ENCODE data around the gene MBOAT2. TPM values are rescaled to one million over a fixed set of nuclear protein-coding genes. Genes with fewer than 3 reads are reported as not detected.
"Not testable (repeated sequence)": the region's sequence is repeated elsewhere in the genome, so short reads cannot be mapped to it uniquely, and the experiment has no call there.

MBOAT2 gene
- total and polyA plus RNA-seq, 4 donors = 75.1 to 116 (median 85.5) TPM

GRCh38 chr2:8896671-8897070, 106.8 kb downstream of the MBOAT2 start:
- H3K4me3 ChIP-seq (ENCODE audit: low read depth, low read length); H3K27ac ChIP-seq (ENCODE audit: low read depth, low read length); DNase-seq (ENCODE audit: low read depth in 4 of 6, low spot score in 6 of 6); H3K9me3 ChIP-seq (ENCODE audit: control insufficient read depth, insufficient read depth, low read length); H3K36me3 ChIP-seq (ENCODE audit: control insufficient read depth, insufficient read depth, low read length); H3K4me1 ChIP-seq (ENCODE audit: control insufficient read depth, insufficient read depth, low read length); H3K27me3 ChIP-seq (ENCODE audit: control insufficient read depth, insufficient read depth, low read length): not testable (repeated sequence)
- WGBS (ENCODE audit: insufficient coverage) = 80% methylated on average over 1 of the region's 5 CpGs

GRCh38 chr2:8895087-8895912, 108.2 kb downstream of the MBOAT2 start:
- 94% methylated on average over 11 of the region's 13 CpGs for WGBS (ENCODE audit: insufficient coverage)
- H3K27me3 ChIP-seq (ENCODE audit: control insufficient read depth, insufficient read depth, low read length); H3K27ac ChIP-seq (ENCODE audit: low read depth, low read length); H3K9me3 ChIP-seq (ENCODE audit: control insufficient read depth, insufficient read depth, low read length); H3K36me3 ChIP-seq (ENCODE audit: control insufficient read depth, insufficient read depth, low read length); H3K4me3 ChIP-seq (ENCODE audit: low read depth, low read length); H3K4me1 ChIP-seq (ENCODE audit: control insufficient read depth, insufficient read depth, low read length); DNase-seq (ENCODE audit: low read depth in 4 of 6, low spot score in 6 of 6): not testable (repeated sequence)

- no peaks in the 10 kb centered on the region for H3K4me1 ChIP-seq (ENCODE audit: control insufficient read depth, insufficient read depth, low read length)
- DNase-seq (ENCODE audit: low read depth in 4 of 6, low spot score in 6 of 6) = no peak
- peaks cover 7% of the 10 kb centered on the region for H3K36me3 ChIP-seq (ENCODE audit: control insufficient read depth, insufficient read depth, low read length)
- 91% methylated on average over 14 of the region's 19 CpGs for WGBS (ENCODE audit: insufficient coverage)
- H3K27ac ChIP-seq (ENCODE audit: low read depth, low read length) = no peak overlapping the region
- H3K9me3 ChIP-seq (ENCODE audit: control insufficient read depth, insufficient read depth, low read length) = no peaks in the 10 kb centered on the region
- H3K27me3 ChIP-seq (ENCODE audit: control insufficient read depth, insufficient read depth, low read length) = no peaks in the 10 kb centered on the region
- no peak overlapping the region for H3K4me3 ChIP-seq (ENCODE audit: low read depth, low read length)
Measured at GRCh38 chr2:8893978-8894820, 109.3 kb downstream of the MBOAT2 start.

GRCh38 chr2:8893474-8893873, 110.0 kb downstream of the MBOAT2 start:
- no peak overlapping the region for H3K27ac ChIP-seq (ENCODE audit: low read depth, low read length)

GRCh38 chr2:8892111-8892510, 111.4 kb downstream of the MBOAT2 start:
- Histone ChIP-seq H3K4me1 (ENCODE audit: control insufficient read depth, insufficient read depth, low read length) (peaks cover 3% of the 10 kb centered on the region), H3K4me3 (ENCODE audit: low read depth, low read length) (no peak overlapping the region), H3K9me3 (ENCODE audit: control insufficient read depth, insufficient read depth, low read length) (no peaks in the 10 kb centered on the region), H3K27ac (ENCODE audit: low read depth, low read length) (no peak overlapping the region), H3K27me3 (ENCODE audit: control insufficient read depth, insufficient read depth, low read length) (no peaks in the 10 kb centered on the region), H3K36me3 (ENCODE audit: control insufficient read depth, insufficient read depth, low read length) (peaks cover 7% of the 10 kb centered on the region)
- DNase-seq (ENCODE audit: low read depth in 4 of 6, low spot score in 6 of 6) = peak in 1 of 6 donors; percentile 58
- no CpG with 5 or more reads among the region's 2 CpGs for WGBS (ENCODE audit: insufficient coverage)

More at GRCh38 chr2:8893474-8893873, 110.0 kb downstream of the MBOAT2 start:
- Histone ChIP-seq H3K27me3 (ENCODE audit: control insufficient read depth, insufficient read depth, low read length) (no peaks in the 10 kb centered on the region), H3K36me3 (ENCODE audit: control insufficient read depth, insufficient read depth, low read length) (peaks cover 7% of the 10 kb centered on the region), H3K9me3 (ENCODE audit: control insufficient read depth, insufficient read depth, low read length) (no peaks in the 10 kb centered on the region), H3K4me3 (ENCODE audit: low read depth, low read length) (no peak overlapping the region), H3K4me1 (ENCODE audit: control insufficient read depth, insufficient read depth, low read length) (peaks cover 3% of the 10 kb centered on the region)
- no CpG with 5 or more reads among the region's 1 CpG for WGBS (ENCODE audit: insufficient coverage)
- DNase-seq (ENCODE audit: low read depth in 4 of 6, low spot score in 6 of 6) = no peak

GRCh38 chr2:8889978-8890377, 113.5 kb downstream of the MBOAT2 start:
- Histone ChIP-seq H3K4me1 (ENCODE audit: control insufficient read depth, insufficient read depth, low read length) (peaks cover 3% of the 10 kb centered on the region), H3K36me3 (ENCODE audit: control insufficient read depth, insufficient read depth, low read length) (peaks cover 6% of the 10 kb centered on the region), H3K27me3 (ENCODE audit: control insufficient read depth, insufficient read depth, low read length) (no peaks in the 10 kb centered on the region), H3K27ac (ENCODE audit: low read depth, low read length) (no peak overlapping the region), H3K4me3 (ENCODE audit: low read depth, low read length) (no peak overlapping the region), H3K9me3 (ENCODE audit: control insufficient read depth, insufficient read depth, low read length) (no peaks in the 10 kb centered on the region)
- DNase-seq (ENCODE audit: low read depth in 4 of 6, low spot score in 6 of 6) = no peak
- 87% methylated on average over 3 of the region's 7 CpGs for WGBS (ENCODE audit: insufficient coverage)

- Histone ChIP-seq H3K27me3 (ENCODE audit: control insufficient read depth, insufficient read depth, low read length) (no peaks in the 10 kb centered on the region), H3K36me3 (ENCODE audit: control insufficient read depth, insufficient read depth, low read length) (no peaks in the 10 kb centered on the region), H3K4me3 (ENCODE audit: low read depth, low read length) (no peak overlapping the region), H3K27ac (ENCODE audit: low read depth, low read length) (no peak overlapping the region), H3K4me1 (ENCODE audit: control insufficient read depth, insufficient read depth, low read length) (peaks cover 3% of the 10 kb centered on the region), H3K9me3 (ENCODE audit: control insufficient read depth, insufficient read depth, low read length) (no peaks in the 10 kb centered on the region)
- 90% methylated on average over 8 of the region's 8 CpGs for WGBS (ENCODE audit: insufficient coverage)
- no peak for DNase-seq (ENCODE audit: low read depth in 4 of 6, low spot score in 6 of 6)
Measured at GRCh38 chr2:8888963-8889362, 114.5 kb downstream of the MBOAT2 start.

- H3K36me3 ChIP-seq (ENCODE audit: control insufficient read depth, insufficient read depth, low read length) = no peaks in the 10 kb centered on the region
- DNase-seq (ENCODE audit: low read depth in 4 of 6, low spot score in 6 of 6) = no peak
- WGBS (ENCODE audit: insufficient coverage) = no CpG with 5 or more reads among the region's 2 CpGs
Measured at GRCh38 chr2:8886876-8887275, 116.6 kb downstream of the MBOAT2 start.

GRCh38 chr2:8886202-8886518, 117.3 kb downstream of the MBOAT2 start:
- Histone ChIP-seq H3K27ac (ENCODE audit: low read depth, low read length) (no peak overlapping the region), H3K4me1 (ENCODE audit: control insufficient read depth, insufficient read depth, low read length) (peaks cover 3% of the 10 kb centered on the region)
- no CpG with 5 or more reads among the region's 1 CpG for WGBS (ENCODE audit: insufficient coverage)

More at GRCh38 chr2:8886876-8887275, 116.6 kb downstream of the MBOAT2 start:
- Histone ChIP-seq H3K9me3 (ENCODE audit: control insufficient read depth, insufficient read depth, low read length) (no peaks in the 10 kb centered on the region), H3K27me3 (ENCODE audit: control insufficient read depth, insufficient read depth, low read length) (no peaks in the 10 kb centered on the region), H3K4me3 (ENCODE audit: low read depth, low read length) (no peak overlapping the region), H3K4me1 (ENCODE audit: control insufficient read depth, insufficient read depth, low read length) (peaks cover 3% of the 10 kb centered on the region), H3K27ac (ENCODE audit: low read depth, low read length) (no peak overlapping the region)

More at GRCh38 chr2:8886202-8886518, 117.3 kb downstream of the MBOAT2 start:
- Histone ChIP-seq H3K9me3 (ENCODE audit: control insufficient read depth, insufficient read depth, low read length) (no peaks in the 10 kb centered on the region), H3K27me3 (ENCODE audit: control insufficient read depth, insufficient read depth, low read length) (no peaks in the 10 kb centered on the region), H3K4me3 (ENCODE audit: low read depth, low read length) (no peak overlapping the region), H3K36me3 (ENCODE audit: control insufficient read depth, insufficient read depth, low read length) (no peaks in the 10 kb centered on the region)
- DNase-seq (ENCODE audit: low read depth in 4 of 6, low spot score in 6 of 6) = no peak

Data from spinal cord (tissue), 10 donors.